ENCODE results near the gene ADAR.

Gene ADAR

DNA sequence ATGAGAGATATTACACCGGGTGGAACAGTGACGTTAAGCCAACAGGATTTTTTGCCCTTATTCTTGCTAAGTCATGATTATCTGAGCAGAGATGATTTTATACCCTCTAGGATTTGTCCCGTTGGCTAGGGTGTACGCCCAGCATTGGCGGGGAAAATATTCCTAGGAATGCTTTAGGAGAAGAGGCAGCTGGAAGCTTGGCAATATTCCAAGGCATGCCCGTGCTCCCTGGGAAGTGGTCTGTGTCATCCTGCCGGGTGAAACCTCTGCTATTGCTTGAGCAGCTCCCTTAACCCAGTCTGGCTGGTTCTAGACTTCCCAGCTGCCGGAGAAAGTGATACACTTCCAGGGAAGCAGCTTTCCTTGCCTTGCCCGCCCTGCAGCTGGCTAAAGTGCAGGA is 24.2 kb downstream of the ADAR start:
- no peak for DNase-seq

DNA sequence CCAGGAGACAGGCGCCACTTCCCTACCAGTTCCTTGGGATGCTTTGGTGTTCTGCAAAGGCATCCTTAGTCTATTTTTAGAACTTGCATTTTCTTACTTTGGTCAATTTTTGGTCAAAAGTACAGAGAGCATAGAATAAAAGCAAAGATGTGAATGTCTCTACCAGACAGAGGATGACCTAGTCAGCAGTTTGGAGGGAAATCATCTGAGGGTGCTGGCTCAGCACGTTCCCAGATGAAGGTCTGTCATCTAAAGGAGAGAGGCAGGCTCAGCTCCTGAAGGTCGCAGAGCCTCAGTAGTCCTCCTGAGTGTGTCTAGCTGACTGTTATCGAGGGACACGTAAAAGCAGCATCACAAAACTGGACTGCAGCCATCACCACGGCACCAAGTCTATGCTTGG is 25.1 kb downstream of the ADAR start:
- DNase-seq = no peak

DNA sequence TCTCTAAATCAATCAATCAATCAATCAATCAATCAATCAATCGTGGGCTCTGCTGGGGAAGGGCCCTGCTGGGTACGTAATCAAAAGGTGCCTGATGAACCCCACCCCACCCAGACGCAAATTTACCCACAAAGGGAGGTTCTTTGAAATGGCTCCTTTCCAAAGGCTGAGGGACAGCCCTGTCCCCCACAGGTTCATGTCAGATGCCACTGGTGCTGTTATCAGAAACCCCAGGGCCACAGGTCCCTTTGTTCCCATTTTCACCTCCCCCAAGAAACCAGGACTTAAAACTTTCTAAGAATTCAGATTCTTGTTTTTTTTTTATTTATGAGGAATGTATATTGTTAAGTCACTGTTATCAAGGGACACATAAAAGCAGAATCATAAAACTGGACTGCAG is 26.2 kb downstream of the ADAR start:
- DNase-seq = no peak

DNA sequence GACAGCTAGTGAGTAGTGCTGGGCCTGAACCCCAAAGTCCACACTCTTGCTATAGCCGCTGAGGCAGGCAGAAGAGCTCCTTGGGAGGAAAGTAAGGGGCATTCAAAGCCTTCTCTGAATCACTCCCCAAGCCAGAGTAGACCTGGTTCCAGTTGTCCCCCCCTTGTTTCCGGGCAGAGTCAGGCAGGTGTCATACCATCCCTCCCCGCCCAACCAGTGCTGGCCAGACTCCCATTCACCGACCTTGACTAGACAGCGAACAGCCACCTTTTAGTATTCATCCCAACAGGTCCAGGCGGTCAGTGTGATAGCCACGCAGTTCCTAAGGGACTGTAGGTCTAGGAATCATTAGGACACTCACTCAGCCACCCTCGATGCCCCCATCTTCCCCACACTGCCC is 28.6 kb downstream of the ADAR start:
- no peak for DNase-seq

DNA sequence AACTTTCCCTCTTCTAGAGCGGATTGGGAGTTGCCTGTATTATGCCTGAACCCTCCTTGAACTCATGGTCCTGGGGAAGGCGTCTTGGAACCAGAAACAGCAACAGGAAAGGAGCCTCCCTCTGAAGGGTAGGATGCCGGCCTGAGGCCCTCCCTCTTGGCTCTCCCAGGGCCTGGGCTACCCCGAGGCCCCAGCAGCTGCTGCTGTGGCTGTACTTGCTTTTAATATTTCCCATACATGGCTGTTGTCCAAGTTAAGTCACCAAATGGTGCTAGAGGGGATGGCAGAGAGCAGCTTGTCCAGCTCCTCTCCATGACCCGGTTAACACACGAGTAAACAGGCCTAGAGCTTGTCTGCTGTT is 29.9 kb downstream of the ADAR start:
- no peak for DNase-seq

DNA sequence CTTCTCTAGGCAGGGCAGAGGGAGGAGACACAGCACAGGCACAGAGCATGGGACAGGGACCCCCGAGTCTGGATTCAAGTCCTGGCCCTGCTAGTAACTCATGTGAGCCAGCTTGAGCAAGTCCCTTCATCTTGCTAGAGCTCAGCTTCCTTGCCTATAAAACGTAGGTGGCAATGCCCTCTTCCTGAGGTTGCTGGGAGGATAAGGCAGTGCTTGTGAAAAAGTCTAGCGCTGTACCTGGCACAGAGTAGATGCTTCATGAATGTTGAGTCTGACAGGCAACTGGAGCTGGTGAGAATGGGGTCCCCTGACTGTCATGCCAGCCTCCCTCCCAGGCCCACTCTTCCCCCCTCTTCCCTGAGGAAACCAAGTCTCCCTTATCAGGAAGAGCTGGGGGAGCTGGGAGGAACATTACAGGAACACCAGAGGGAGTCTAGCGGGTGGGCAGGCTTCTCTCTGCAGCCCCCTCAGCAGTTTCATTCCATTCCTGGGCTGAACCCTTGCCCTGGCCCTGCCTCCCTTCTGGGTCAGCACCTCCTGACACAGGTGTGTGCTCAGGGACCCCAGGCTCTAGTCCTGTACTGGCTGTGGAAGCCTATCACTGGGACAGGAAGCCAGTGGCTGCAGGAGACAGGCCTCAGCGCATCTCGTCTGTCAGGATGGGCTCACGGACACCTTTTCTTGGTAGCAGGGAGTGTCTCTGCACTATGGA is 30.5 kb downstream of the ADAR start:
- no peak for DNase-seq

DNA sequence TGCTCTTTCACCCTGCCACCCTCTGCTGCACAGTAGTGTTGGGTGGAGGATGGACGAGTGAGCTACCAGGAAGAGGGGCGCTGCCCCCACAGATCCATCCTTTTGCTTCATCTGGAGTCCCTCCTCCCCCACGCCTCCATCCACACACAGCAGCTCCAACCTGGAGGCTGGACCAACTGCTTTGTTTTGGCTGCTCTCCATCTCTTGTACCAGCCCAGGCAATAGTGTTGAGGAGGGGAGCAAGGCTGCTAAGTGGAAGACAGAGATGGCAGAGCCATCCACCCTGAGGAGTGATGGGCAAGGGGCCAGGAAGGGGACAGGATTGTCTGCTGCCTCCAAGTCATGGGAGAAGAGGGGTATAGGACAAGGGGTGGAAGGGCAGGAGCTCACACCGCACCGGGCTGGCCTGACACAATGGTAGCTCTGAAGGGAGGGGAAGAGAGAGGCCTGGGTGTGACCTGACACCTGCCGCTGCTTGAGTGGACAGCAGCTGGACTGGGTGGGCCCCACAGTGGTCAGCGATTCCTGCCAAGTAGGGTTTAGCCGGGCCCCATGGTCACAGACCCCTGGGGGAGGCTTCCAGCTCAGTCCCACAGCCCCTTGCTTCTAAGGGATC is 31.9 kb downstream of the ADAR start:
- no peak for DNase-seq

DNA sequence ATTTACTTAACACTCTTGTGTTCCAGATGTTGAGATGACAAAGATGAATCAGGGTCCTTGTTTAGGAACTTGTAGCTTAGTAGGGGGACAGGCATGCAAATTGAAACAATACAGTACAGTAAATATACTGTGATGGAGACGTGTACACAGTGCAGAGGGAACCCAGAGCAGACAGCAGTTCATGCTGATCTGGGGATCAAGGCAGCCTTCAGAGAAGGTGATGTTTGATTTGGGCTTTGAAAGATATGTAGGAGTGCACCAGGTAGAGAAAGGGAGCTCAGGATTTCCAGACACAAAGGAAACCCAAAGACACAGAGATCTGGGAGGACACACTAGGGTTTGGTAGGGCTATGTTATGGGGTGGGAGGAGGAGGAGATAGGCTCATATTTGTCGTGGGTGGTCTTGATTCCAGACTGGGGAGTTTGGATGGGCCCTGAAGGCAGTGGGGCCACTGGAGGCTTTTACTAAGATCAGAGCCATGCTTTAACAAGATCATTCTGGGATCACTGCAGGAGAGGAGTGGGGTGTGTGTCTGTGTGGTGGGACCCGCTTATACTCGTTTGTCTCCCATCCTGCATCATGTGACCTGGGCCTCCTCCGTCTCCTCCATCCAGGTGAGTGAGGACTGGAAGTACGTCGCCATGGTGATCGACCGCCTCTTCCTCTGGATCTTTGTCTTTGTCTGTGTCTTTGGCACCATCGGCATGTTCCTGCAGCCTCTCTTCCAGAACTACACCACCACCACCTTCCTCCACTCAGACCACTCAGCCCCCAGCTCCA is 32.6 kb downstream of the ADAR start:
- no peak for DNase-seq

DNA sequence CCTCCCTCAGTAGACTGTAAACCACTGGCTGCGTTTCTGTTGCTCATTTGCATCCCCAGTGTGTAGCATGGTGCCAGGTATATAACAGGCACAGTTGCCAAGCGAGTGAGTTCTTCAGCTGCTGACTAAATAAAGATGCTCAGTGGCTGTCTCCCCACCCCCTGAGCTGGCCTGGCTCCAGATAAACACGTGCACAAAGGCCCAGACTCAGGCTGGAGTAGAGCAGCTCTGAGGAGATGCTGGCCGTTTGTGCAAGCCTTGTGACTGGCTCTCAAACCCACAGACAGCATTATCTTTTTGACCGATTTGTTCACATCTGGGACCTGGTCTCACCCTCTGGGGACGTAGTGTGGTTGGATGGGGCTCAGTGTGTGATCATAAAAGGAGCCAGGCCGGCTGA is 33.3 kb downstream of the ADAR start:
- DNase-seq = no peak

DNA sequence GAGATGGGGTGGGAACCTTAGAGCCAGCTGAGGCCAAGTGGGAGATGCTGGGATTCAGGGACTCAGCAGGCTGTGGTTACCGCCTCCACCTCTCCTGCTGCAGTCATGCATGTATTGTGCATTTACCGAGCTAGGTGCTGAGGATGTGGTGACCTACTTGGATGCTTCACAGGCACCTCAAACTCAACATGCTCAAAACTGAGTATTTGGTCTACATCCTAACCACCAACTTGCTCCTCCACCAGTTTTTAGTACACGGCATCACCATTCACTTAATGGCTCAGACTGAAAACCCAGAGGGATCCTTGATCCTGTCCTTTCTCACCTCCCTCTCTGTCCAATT is 34.8 kb downstream of the ADAR start:
- no peak for DNase-seq

DNA sequence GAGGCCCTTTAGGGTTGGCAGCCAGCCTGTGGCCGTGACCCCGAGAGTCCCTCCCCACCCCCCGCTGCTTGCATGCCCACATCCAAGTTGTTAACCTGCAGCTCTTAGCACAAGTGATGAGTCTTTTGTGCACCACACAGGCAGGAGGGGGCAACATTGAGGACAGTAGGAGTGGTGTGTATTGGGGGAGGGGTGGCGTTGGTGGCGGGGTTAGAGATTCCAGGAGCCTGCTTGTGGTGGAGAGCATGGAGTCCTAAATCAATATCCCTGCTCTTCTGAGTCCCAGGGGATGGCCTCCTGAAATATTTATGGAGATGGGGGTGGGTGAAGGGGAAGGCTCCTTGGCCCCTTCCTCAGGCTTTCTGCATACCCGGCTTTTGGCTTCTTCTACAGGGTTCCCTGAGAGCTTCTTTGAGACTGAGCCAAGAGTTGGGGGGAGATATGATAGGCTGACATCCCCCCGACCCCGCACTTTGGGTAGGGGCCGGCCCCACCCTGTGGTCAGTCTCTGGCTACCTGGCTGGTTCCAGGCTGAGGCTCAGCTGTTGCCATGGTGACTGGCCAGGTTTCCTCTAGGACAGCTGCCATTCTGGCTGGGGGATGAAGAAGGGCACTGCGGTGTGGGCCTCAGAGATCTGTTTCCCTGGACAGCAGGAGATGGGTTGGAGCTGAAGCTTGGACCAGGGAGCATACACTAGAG is 35.4 kb downstream of the ADAR start:
- DNase-seq = no peak

DNA sequence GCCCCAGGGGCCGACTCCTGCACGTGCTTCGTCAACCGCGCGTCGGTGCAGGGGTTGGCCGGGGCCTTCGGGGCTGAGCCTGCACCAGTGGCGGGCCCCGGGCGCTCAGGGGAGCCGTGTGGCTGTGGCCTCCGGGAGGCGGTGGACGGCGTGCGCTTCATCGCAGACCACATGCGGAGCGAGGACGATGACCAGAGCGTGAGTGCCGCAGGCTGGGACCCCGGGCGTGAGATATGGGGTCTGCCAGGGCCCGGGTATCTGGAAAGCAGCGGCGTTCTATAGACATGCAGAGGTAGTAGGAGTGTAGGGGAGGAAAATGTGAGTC is 36.1 kb downstream of the ADAR start:
- no peak for DNase-seq

DNA sequence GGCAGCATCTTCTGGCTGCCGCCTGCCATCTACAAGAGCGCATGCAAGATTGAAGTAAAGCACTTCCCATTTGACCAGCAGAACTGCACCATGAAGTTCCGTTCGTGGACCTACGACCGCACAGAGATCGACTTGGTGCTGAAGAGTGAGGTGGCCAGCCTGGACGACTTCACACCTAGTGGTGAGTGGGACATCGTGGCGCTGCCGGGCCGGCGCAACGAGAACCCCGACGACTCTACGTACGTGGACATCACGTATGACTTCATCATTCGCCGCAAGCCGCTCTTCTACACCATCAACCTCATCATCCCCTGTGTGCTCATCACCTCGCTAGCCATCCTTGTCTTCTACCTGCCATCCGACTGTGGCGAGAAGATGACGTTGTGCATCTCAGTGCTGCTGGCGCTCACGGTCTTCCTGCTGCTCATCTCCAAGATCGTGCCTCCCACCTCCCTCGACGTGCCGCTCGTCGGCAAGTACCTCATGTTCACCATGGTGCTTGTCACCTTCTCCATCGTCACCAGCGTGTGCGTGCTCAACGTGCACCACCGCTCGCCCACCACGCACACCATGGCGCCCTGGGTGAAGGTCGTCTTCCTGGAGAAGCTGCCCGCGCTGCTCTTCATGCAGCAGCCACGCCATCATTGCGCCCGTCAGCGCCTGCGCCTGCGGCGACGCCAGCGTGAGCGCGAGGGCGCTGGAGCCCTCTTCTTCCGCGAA is 36.6 kb downstream of the ADAR start:
- DNase-seq = no peak

DNA sequence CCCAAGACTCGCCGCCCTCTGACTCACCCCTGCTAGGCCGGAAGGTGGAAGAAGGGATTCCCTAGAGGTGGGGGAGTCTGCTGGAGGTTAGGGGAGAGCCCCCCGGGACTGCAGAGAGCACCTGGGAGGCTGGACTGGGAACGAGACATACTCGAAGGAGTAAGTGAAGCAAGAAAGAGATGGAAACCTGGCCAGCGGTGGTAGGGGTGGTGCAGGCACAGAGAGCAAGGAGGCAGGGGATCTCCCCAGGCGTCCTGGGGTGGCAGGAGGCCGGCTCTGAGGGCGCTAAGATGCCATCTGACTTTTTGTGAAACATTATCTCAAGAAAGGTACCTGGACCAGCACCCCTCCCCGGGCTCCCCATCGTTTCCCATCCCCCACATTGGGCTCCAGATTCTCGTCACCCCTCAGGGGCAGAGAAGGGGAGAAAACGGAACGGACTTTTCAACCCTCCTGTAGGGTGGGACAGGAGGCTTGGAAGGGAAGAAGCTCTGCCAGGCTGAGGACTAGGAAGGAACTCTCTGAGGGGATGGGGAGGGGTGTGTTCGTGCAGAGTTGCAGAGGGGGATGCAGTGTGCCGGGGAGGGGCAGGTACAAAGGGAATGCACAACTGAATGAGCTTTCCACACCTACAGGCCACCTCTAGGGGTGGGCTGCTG is 39.7 kb downstream of the ADAR start:
- no peak for DNase-seq

DNA sequence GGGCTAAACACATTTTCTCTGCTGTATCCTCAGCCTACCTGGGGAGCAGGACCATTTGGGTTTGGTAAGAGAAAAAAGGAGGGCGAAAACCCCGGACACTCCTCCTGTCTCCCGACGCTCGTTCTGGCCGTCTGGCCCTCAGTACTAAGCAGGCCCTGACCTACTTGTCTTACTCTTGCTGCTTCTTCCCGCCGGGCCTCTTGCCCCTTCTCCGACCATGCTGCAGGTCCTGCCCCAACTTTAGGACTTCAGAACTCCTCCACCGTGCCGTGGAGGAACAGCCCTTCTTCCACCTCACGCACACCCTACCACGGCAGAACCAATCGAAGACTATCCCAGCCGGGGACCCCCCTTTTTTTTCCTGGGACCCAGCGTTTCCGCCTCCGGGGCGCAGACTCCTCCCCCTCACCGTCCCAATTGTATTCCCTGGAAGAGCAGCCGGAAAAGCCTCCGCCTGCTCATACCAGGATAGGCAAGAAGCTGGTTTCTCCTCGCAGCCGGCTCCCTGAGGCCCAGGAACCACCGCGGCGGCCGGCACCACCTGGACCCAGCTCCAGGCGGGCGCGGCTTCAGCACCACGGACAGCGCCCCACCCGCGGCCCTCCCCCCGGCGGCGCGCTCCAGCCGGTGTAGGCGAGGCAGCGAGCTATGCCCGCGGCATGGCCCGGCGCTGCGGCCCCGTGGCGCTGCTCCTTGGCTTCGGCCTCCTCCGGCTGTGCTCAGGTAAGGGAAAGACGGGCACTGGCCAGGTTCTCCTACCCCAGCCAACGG is 40.4 kb downstream of the ADAR start, which contains the start of gene CHRNB2:
TSS of gene CHRNB2 (plus strand) at position 393 of the 771 bp plus-strand sequence. CDS start at position 660, 267 bp downstream.
- DNase-seq = peak; percentile 78

DNA sequence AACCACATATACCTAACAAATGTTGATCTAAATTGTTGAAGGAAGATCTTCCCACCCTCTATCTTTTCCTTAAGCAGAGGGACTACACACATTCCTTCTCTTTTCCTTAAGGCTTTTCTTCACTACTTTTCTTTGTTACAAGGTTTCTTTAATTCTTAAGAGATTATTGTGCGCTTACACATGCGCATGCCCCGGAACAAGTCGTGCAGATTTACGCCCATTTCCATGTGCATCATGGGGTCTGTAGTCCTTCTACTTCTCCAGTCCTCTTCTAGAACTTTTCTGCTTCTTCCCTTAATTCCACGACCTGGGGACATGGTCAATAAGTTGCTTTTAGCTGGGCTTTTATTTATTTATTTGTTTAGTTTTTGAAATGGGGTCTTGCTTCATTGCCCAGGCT is 42.1 kb downstream of the ADAR start:
- no peak for DNase-seq

DNA sequence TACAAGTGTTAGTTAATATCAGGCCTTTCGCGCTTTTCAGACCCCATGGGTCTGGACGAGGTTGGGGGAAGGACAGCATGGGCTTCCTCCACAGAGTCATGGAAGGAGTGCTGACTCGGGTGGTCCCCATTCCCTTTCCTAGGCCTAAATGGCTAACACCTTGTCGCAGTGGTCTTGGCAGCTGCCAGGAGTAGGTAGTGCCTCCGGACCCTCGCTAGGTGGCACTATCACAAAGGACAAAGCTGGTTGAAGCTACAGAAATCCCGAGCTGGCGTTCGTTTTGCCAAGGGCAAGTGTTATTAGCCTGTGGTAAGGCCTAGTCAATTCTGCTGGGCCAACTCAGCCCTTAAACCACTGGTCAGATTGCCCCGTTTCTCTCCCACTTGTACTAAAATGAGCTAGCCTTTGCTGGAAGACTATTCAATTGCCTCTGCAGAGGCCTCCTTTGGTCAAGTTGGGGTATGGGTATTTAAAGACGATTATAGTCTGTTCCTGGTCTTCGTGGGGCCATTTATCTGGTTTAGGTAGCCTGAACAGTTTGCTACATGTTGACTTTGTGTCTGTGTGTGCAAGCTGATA is 48.4 kb downstream of the ADAR start:
- DNase-seq = peak; percentile 75

DNA sequence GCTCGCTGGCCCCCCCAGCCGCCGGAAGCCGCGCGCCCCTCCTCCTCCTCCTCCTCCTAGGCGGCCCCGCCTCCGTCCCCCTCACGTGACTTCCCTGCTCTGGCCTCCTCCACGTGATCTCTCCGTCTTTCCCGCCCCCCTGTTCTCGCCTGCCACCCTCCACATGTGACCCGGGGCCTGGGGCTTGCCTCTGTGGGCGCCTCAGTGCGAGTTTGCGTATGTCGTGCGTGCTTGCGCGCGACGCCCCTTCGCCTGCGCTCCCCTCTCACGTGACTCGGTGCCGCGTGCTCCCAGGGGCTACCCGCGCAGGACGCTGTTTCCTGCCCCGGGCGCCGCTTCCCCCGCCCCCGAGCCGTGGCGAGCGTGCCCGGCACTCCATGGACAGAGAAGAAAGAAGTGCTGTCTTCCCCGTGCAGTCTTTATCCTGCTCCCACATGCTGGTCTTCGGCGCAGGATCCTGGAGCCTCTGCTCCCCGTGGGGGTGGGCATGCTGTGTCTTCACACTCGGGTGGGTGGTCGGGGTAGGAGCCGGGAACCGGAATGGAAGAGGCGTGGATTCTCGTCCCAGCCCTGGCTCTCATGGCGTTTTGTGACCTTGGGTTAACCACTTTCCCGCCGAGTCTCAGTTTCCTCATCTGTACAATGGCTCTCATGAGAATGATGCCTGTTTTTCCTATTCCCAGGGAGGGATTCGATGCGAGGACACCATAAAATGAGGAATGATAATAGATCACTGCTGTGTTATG is 49.1 kb downstream of the ADAR start:
- peak; percentile 99 for DNase-seq

DNA sequence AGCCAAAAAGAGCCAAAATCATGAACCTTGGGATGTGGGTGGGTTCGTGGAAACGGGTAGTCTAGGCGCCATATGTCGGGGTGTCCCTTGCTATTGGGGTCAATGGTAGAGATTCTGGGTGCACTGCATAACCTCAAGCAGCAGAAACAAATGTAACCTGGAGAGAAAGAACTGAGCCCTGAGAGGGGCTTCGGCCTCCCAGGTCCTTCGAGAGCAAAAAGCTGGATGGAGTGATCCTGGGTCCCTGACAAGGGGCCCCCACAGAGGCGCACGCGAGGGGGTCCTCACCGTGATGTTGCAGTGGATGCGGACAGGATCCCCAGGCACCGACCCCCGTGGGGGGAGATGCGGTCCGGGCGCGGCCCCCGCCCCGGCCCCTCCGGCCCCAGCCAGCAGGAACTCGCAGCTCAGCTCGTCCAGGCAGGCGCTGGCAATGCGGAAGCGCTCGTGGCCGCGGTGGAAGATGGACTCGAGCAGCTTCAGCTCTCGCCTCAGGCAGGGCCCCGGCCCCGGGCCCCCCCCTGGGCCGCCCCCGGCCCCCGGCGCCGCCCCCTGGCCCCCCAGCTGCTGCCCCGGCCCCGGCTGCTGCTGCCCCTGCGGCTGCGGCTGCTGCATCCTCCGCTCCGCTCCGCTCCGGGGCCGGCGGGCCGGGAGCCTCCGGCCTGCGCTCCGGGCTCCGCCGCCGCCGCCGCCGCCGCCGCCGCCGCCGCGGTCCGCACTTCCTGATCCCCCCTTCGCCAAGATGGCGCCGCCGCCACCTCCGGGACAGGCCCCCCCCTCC is 49.9 kb downstream of the ADAR start, which contains the start of gene UBE2Q1:
TSS of gene UBE2Q1 (minus strand) at position 724 of the 781 bp plus-strand sequence. CDS start at position 615, 109 bp downstream.
- DNase-seq = peak; percentile 57
